DOHH2 (cell line): ENCODE data around the gene FGF22.
"Not testable (repeated sequence)": the region's sequence is repeated elsewhere in the genome, so short reads cannot be mapped to it uniquely, and the experiment has no call there.

ENCODE experiments used
- CTCF ChIP-seq: fragments of 200-600 bp; sonication (generic); IDR thresholded peaks from one replicate; pipeline ENCODE4 v1.5.1; 2014; ENCODE audit warnings: antibody characterized with exemption, mild to moderate bottlenecking, low read depth, low read length; ENCODE audit not compliant: poor library complexity, severe bottlenecking
- EZH2phosphoT487 ChIP-seq: fragments of 200-600 bp; sonication (generic); IDR thresholded peaks from 2 replicates; pipeline ENCODE4 v1.6.1; 2017; ENCODE audit warnings: borderline replicate concordance, mild to moderate bottlenecking, antibody characterized with exemption, low read length, moderate library complexity, mixed read lengths

GRCh38 chr19:629515-629914 lies 10.2 kb upstream of the FGF22 start:
- not testable (repeated sequence) for TF ChIP-seq CTCF, EZH2phosphoT487
